WTC11 (cell line): Measurements from ENCODE around the gene CAPRIN1. TPM values are rescaled to one million over a fixed set of nuclear protein-coding genes. Genes with fewer than 3 reads are reported as not detected.

Experiments used
- ATAC-seq: fragments of 200-7000 bp; cut with Tn5 transposase; 2 replicates; pipeline ENCODE4 v1.10.0; 2021; ENCODE audit warnings: mild to moderate bottlenecking, moderate library complexity
- CTCF ChIA-PET: fragments of 300-600 bp; sonication (Branson Sonifier 250); formaldehyde crosslinking; loops from one replicate; lab custom pipeline; 2021; ENCODE audit warnings: antibody characterized with exemption; lab: Charles Lee
- POLR2A ChIA-PET: fragments of 350-600 bp; sonication (Branson Sonifier 250); formaldehyde crosslinking; loops from one replicate; lab custom pipeline; 2021; ENCODE audit warnings: antibody characterized with exemption; lab: Charles Lee
- DNase-seq: peaks from one replicate; pipeline ENCODE4 v3.0.0; 2021; ENCODE audit warnings: low spot score
- H3K27ac Mint-ChIP-seq: 2 replicates; pipeline ENCODE4 v1.8.0; 2021; ENCODE audit warnings: mixed read lengths
- H3K27me3 Mint-ChIP-seq: 2 replicates; pipeline ENCODE4 v1.8.0; 2021; ENCODE audit warnings: low read depth, mild to moderate bottlenecking, moderate library complexity, mixed read lengths
- H3K36me3 Mint-ChIP-seq: 2 replicates; pipeline ENCODE4 v1.8.0; 2021; ENCODE audit warnings: mixed read lengths
- H3K4me1 Mint-ChIP-seq: 2 replicates; pipeline ENCODE4 v1.8.0; 2022; ENCODE audit warnings: mixed read lengths
- H3K4me3 Mint-ChIP-seq: 2 replicates; pipeline ENCODE4 v1.8.0; 2021; ENCODE audit warnings: mild to moderate bottlenecking, moderate library complexity, mixed read lengths
- H3K9me3 Mint-ChIP-seq: 2 replicates; pipeline ENCODE4 v1.8.0; 2021; ENCODE audit warnings: mixed read lengths
- ETV6 ChIP-seq: sonication (generic); formaldehyde crosslinking; IDR thresholded peaks from 2 replicates; pipeline ENCODE4 v1.8.1; 2022; ENCODE audit warnings: mild to moderate bottlenecking, missing genetic modification reagents
- FOXJ3 ChIP-seq: sonication (generic); formaldehyde crosslinking; IDR thresholded peaks from 2 replicates; pipeline ENCODE4 v1.9.0; 2021; ENCODE audit warnings: missing genetic modification reagents, mild to moderate bottlenecking, borderline replicate concordance
- FOXK1 ChIP-seq: sonication (generic); formaldehyde crosslinking; IDR thresholded peaks from 2 replicates; pipeline ENCODE4 v1.8.0; 2022; ENCODE audit warnings: mild to moderate bottlenecking, moderate library complexity, missing genetic modification reagents
- NFYB ChIP-seq: sonication (generic); formaldehyde crosslinking; conservative IDR thresholded peaks from 2 replicates; pipeline ENCODE4 v1.8.0; 2022; ENCODE audit warnings: low read depth, missing genetic modification reagents
- SMAD4 ChIP-seq: sonication (generic); formaldehyde crosslinking; IDR thresholded peaks from 2 replicates; pipeline ENCODE4 v1.8.0; 2022; ENCODE audit warnings: mild to moderate bottlenecking, missing genetic modification reagents
- TEAD4 ChIP-seq: sonication (generic); formaldehyde crosslinking; IDR thresholded peaks from 2 replicates; pipeline ENCODE4 v1.8.0; 2022; ENCODE audit warnings: mild to moderate bottlenecking, missing genetic modification reagents
- ZBTB21 ChIP-seq: sonication (generic); formaldehyde crosslinking; IDR thresholded peaks from 2 replicates; pipeline ENCODE4 v1.8.1; 2023; ENCODE audit warnings: mild to moderate bottlenecking, missing genetic modification reagents, borderline replicate concordance
- ZNF263 ChIP-seq: sonication (generic); formaldehyde crosslinking; IDR thresholded peaks from 2 replicates; pipeline ENCODE4 v1.8.1; 2022; ENCODE audit warnings: low read depth, mild to moderate bottlenecking, moderate library complexity, missing genetic modification reagents
- total RNA-seq: library from RNA; stranded (reverse); gene quantifications from 3 replicates; pipeline ENCODE4 v1.2.3, GENCODE V29; 2021
- TF ChIP-seq, protein P1 (sequence below): fragments of 250-450 bp; sonication (Bioruptor Pico); IDR thresholded peaks from 2 replicates; pipeline ENCODE4 v1.8.0; 2021; ENCODE audit warnings: mild to moderate bottlenecking
- TF ChIP-seq, protein P2 (sequence below): sonication (generic); formaldehyde crosslinking; IDR thresholded peaks from 2 replicates; pipeline ENCODE4 v1.8.1; 2023; ENCODE audit warnings: mild to moderate bottlenecking, missing genetic modification reagents, borderline replicate concordance
- TF ChIP-seq, protein P3 (sequence below): sonication (generic); formaldehyde crosslinking; IDR thresholded peaks from 2 replicates; pipeline ENCODE4 v1.8.0; 2022; ENCODE audit warnings: mild to moderate bottlenecking, missing genetic modification reagents
- TF ChIP-seq, protein P4 (sequence below): sonication (generic); formaldehyde crosslinking; conservative IDR thresholded peaks from 2 replicates; pipeline ENCODE4 v1.8.1; 2023; ENCODE audit warnings: mild to moderate bottlenecking, low read depth, missing genetic modification reagents, moderate library complexity
- TF ChIP-seq, protein P5 (sequence below): fragments of 250-450 bp; sonication (Bioruptor Pico); IDR thresholded peaks from 2 replicates; pipeline ENCODE4 v2.1.2; 2022; ENCODE audit warnings: mild to moderate bottlenecking, moderate library complexity

The CAPRIN1 gene
- total RNA-seq, 1 experiment from 2014 or later: 288 TPM

DNA sequence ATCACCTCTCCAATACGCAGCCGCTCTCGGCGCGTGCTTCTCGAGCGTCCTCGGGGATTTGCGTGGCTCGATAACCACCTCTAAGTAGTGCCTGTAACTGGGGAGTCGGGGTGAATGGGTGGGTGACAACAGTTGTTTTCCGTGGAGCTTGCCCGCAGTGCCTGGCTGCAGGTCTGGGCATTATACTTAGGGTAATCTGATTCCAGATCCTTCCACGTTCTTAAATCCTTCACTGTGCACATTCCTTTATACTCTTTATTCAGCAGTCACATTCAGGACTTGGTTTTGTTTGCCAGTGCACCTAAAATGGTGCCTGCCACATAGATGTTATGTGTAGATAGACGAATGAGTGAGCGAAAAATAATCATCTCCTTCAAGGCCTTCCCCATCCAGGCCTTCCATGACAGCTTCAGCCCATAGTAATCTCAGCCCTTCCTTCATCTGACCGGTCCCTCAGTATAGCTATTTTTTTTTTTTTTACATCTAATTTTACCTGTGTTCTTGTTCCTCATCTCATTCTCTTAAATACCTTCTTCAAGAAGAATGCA lies 54.5 kb downstream of the CAPRIN1 start:
- POLR2A ChIA-PET: interaction anchor here (0.6 to 1.1 kb wide), 5 partner anchors 13 to 157 kb away, joined by 3 to 7 read pairs (median 3); partner anchors contain the start of gene CAPRIN1
- H3K27me3 Mint-ChIP-seq: no peaks in the 10 kb centered on the region
- peaks cover 26% of the 10 kb centered on the region for H3K36me3 Mint-ChIP-seq
- peaks cover 18% of the 10 kb centered on the region for H3K4me1 Mint-ChIP-seq
- no peaks in the 10 kb centered on the region for H3K9me3 Mint-ChIP-seq
- CTCF ChIA-PET: interaction anchor here (0.7 to 1.1 kb wide), 4 partner anchors 69 to 252 kb away, joined by 3 read pairs; partner anchors contain the start of gene ABTB2
- TF ChIP-seq SMAD4 (CRISPR knock-in tag): 0 out of 2 replicates have a peak, but pooled peaks have one; percentile 43
- TF ChIP-seq TEAD4 (CRISPR knock-in tag): no peak
- peak overlapping the region; percentile 94 for H3K4me3 Mint-ChIP-seq
- no peak for ATAC-seq
- DNase-seq: no peak
- H3K27ac Mint-ChIP-seq: peak overlapping the region; percentile 99

DNA sequence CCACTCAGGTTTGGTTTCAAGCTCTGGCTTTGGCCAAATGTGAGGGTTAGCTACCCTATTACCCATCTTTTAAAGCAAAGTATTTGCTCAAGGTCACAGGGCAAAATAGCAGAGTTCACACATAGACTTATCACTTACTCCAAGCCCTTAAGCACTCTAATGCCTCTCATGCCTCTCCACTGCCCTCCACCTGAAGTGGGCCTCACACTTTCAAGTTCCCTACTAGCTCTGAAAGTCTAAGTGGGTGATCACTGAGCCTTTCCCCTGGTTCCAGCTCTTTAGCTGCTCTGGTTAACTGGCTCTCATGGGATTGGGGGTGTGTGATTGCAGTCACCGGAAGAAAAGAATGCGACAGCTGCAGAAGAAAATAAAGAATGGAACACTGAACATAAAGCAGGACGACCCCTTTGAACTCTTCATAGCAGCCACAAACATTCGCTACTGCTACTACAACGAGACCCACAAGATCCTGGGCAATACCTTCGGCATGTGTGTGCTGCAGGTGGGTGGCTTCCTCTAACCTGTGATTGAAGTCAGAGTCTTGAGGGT lies 60.3 kb downstream of the CAPRIN1 start:
- POLR2A ChIA-PET: no interaction called here
- CTCF ChIA-PET: no interaction called here
- ATAC-seq: no peak
- H3K27me3 Mint-ChIP-seq: no peaks in the 10 kb centered on the region
- no peak overlapping the region for H3K27ac Mint-ChIP-seq
- TF ChIP-seq, protein P1, sequence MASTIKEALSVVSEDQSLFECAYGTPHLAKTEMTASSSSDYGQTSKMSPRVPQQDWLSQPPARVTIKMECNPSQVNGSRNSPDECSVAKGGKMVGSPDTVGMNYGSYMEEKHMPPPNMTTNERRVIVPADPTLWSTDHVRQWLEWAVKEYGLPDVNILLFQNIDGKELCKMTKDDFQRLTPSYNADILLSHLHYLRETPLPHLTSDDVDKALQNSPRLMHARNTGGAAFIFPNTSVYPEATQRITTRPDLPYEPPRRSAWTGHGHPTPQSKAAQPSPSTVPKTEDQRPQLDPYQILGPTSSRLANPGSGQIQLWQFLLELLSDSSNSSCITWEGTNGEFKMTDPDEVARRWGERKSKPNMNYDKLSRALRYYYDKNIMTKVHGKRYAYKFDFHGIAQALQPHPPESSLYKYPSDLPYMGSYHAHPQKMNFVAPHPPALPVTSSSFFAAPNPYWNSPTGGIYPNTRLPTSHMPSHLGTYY (CRISPR knock-in tag): no peak
- TF ChIP-seq FOXJ3 (CRISPR knock-in tag): no peak
- no peak for TF ChIP-seq ETV6 (CRISPR knock-in tag)
- TF ChIP-seq, protein P2, sequence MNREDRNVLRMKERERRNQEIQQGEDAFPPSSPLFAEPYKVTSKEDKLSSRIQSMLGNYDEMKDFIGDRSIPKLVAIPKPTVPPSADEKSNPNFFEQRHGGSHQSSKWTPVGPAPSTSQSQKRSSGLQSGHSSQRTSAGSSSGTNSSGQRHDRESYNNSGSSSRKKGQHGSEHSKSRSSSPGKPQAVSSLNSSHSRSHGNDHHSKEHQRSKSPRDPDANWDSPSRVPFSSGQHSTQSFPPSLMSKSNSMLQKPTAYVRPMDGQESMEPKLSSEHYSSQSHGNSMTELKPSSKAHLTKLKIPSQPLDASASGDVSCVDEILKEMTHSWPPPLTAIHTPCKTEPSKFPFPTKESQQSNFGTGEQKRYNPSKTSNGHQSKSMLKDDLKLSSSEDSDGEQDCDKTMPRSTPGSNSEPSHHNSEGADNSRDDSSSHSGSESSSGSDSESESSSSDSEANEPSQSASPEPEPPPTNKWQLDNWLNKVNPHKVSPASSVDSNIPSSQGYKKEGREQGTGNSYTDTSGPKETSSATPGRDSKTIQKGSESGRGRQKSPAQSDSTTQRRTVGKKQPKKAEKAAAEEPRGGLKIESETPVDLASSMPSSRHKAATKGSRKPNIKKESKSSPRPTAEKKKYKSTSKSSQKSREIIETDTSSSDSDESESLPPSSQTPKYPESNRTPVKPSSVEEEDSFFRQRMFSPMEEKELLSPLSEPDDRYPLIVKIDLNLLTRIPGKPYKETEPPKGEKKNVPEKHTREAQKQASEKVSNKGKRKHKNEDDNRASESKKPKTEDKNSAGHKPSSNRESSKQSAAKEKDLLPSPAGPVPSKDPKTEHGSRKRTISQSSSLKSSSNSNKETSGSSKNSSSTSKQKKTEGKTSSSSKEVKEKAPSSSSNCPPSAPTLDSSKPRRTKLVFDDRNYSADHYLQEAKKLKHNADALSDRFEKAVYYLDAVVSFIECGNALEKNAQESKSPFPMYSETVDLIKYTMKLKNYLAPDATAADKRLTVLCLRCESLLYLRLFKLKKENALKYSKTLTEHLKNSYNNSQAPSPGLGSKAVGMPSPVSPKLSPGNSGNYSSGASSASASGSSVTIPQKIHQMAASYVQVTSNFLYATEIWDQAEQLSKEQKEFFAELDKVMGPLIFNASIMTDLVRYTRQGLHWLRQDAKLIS (CRISPR knock-in tag): no peak
- TF ChIP-seq NFYB: no peak
- TF ChIP-seq, protein P3, sequence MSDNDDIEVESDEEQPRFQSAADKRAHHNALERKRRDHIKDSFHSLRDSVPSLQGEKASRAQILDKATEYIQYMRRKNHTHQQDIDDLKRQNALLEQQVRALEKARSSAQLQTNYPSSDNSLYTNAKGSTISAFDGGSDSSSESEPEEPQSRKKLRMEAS (CRISPR knock-in tag): no peak
- TF ChIP-seq, protein P4, sequence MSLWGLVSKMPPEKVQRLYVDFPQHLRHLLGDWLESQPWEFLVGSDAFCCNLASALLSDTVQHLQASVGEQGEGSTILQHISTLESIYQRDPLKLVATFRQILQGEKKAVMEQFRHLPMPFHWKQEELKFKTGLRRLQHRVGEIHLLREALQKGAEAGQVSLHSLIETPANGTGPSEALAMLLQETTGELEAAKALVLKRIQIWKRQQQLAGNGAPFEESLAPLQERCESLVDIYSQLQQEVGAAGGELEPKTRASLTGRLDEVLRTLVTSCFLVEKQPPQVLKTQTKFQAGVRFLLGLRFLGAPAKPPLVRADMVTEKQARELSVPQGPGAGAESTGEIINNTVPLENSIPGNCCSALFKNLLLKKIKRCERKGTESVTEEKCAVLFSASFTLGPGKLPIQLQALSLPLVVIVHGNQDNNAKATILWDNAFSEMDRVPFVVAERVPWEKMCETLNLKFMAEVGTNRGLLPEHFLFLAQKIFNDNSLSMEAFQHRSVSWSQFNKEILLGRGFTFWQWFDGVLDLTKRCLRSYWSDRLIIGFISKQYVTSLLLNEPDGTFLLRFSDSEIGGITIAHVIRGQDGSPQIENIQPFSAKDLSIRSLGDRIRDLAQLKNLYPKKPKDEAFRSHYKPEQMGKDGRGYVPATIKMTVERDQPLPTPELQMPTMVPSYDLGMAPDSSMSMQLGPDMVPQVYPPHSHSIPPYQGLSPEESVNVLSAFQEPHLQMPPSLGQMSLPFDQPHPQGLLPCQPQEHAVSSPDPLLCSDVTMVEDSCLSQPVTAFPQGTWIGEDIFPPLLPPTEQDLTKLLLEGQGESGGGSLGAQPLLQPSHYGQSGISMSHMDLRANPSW (CRISPR knock-in tag): no peak
- TF ChIP-seq, protein P5, sequence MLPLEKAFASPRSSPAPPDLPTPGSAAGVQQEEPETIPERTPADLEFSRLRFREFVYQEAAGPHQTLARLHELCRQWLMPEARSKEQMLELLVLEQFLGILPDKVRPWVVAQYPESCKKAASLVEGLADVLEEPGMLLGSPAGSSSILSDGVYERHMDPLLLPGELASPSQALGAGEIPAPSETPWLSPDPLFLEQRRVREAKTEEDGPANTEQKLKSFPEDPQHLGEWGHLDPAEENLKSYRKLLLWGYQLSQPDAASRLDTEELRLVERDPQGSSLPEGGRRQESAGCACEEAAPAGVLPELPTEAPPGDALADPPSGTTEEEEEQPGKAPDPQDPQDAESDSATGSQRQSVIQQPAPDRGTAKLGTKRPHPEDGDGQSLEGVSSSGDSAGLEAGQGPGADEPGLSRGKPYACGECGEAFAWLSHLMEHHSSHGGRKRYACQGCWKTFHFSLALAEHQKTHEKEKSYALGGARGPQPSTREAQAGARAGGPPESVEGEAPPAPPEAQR (CRISPR knock-in tag): no peak
- no peak for TF ChIP-seq FOXK1 (CRISPR knock-in tag)
- TF ChIP-seq ZNF263 (CRISPR knock-in tag): no peak
- no peak for TF ChIP-seq ZBTB21 (CRISPR knock-in tag)
- peaks cover 4% of the 10 kb centered on the region for H3K4me1 Mint-ChIP-seq
- peaks cover 73% of the 10 kb centered on the region for H3K36me3 Mint-ChIP-seq
- no peak for DNase-seq
- no peak overlapping the region for H3K4me3 Mint-ChIP-seq
- no peaks in the 10 kb centered on the region for H3K9me3 Mint-ChIP-seq
